Endothelial cell (in vitro differentiated cells): ENCODE results near the gene PRR20A. TPM values are rescaled to one million over a fixed set of nuclear protein-coding genes. Genes with fewer than 3 reads are reported as not detected.

Experiments
- DNase-seq: peaks from one replicate; pipeline ENCODE4 v3.0.0; 2021; ENCODE audit warnings: low spot score
- H3K27ac Mint-ChIP-seq: one replicate; pipeline ENCODE4 v1.8.0; 2021; ENCODE audit warnings: mixed read lengths, inconsistent platforms; ENCODE audit not compliant: unreplicated experiment
- H3K27me3 Mint-ChIP-seq: one replicate; pipeline ENCODE4 v1.8.0; 2021; ENCODE audit warnings: mild to moderate bottlenecking, moderate library complexity, mixed read lengths, inconsistent platforms; ENCODE audit not compliant: unreplicated experiment
- H3K36me3 Mint-ChIP-seq: one replicate; pipeline ENCODE4 v1.8.0; 2021; ENCODE audit warnings: mild to moderate bottlenecking, low read depth, mixed read lengths, inconsistent platforms; ENCODE audit not compliant: unreplicated experiment
- H3K4me1 Mint-ChIP-seq: one replicate; pipeline ENCODE4 v1.8.0; 2021; ENCODE audit warnings: mild to moderate bottlenecking, mixed read lengths, inconsistent platforms; ENCODE audit not compliant: unreplicated experiment
- H3K4me3 Mint-ChIP-seq: one replicate; pipeline ENCODE4 v1.8.0; 2021; ENCODE audit warnings: mild to moderate bottlenecking, mixed read lengths, inconsistent platforms; ENCODE audit not compliant: unreplicated experiment
- H3K9me3 Mint-ChIP-seq: one replicate; pipeline ENCODE4 v1.8.0; 2021; ENCODE audit warnings: mixed read lengths, inconsistent platforms; ENCODE audit not compliant: unreplicated experiment
- total RNA-seq: library from RNA; stranded (reverse); fragmentation: NEBNext Ultra II Directional; extraction: Animal tissue kit (Norgen Biotek cat#: 25700); gene quantifications from one replicate; pipeline ENCODE4 v1.2.1, GENCODE V29; 2021; ENCODE audit not compliant: unreplicated experiment
- TF ChIP-seq, protein P1 (sequence below): fragments of 200-600 bp; sonication (generic); IDR thresholded peaks from one replicate; pipeline ENCODE4 v1.5.0; 2021; ENCODE audit warnings: antibody characterized with exemption; ENCODE audit not compliant: unreplicated experiment

The PRR20A gene
- total RNA-seq, 1 donor from 2014 or later: not detected

DNA sequence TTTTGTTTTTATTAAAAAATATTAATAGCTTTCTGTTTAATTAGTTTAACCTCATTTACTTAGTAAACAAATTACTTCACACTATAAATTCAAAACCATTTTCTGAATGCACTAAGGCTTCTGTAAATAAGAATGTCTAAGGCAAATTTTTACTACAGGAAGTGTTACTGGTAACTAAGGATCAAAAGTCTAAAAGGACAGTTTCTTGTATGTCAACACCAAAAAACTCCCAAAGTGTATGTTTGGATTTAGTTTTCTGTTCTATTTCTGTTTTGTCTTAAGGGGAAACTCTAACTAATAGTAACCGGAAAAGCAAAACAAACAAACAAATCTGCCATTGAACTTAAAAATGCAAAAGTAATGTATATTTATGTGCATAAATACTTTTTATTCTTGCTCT, 50.9 kb downstream of the PRR20A start:
- Mint-ChIP-seq H3K36me3 (no peaks in the 10 kb centered on the region), H3K27me3 (no peaks in the 10 kb centered on the region), H3K4me3 (no peak overlapping the region), H3K27ac (no peak overlapping the region), H3K4me1 (no peaks in the 10 kb centered on the region), H3K9me3 (no peaks in the 10 kb centered on the region)
- TF ChIP-seq, protein P1, sequence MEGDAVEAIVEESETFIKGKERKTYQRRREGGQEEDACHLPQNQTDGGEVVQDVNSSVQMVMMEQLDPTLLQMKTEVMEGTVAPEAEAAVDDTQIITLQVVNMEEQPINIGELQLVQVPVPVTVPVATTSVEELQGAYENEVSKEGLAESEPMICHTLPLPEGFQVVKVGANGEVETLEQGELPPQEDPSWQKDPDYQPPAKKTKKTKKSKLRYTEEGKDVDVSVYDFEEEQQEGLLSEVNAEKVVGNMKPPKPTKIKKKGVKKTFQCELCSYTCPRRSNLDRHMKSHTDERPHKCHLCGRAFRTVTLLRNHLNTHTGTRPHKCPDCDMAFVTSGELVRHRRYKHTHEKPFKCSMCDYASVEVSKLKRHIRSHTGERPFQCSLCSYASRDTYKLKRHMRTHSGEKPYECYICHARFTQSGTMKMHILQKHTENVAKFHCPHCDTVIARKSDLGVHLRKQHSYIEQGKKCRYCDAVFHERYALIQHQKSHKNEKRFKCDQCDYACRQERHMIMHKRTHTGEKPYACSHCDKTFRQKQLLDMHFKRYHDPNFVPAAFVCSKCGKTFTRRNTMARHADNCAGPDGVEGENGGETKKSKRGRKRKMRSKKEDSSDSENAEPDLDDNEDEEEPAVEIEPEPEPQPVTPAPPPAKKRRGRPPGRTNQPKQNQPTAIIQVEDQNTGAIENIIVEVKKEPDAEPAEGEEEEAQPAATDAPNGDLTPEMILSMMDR: no peak
- DNase-seq: no peak

Other genes with a start within 250 kb of the PRR20A start
- gene PRR20B, start 6.6 kb downstream of the PRR20A start, total RNA-seq: not detected
- gene PRR20C, start 13.1 kb downstream of the PRR20A start, total RNA-seq: not detected
- not detected for gene PRR20D, start 19.7 kb downstream of the PRR20A start, total RNA-seq
- gene PRR20E, start 26.3 kb downstream of the PRR20A start, total RNA-seq: not detected